Activated CD4-positive, CD25-positive, alpha-beta regulatory T cell (primary cell): Measurements from ENCODE around the gene LTC4S.
"Not testable (repeated sequence)": the region's sequence is repeated elsewhere in the genome, so short reads cannot be mapped to it uniquely, and the experiment has no call there.

Experiments
- DNase-seq, 4 experiments: peaks; one replicate each; lab custom pipeline; 2025; lab: John Stamatoyannopoulos, UW

LTC4S gene

GRCh38 chr5:179769271-179769670 lies 24.5 kb upstream of the LTC4S start:
- DNase-seq: no peak

GRCh38 chr5:179769796-179770195 lies 24.0 kb upstream of the LTC4S start:
- no peak for DNase-seq

- DNase-seq: no peak
Measured at GRCh38 chr5:179771311-179771895, 22.4 kb upstream of the LTC4S start.

- DNase-seq: no peak
Measured at GRCh38 chr5:179772351-179772750, 21.4 kb upstream of the LTC4S start.

GRCh38 chr5:179773686-179774040 lies 20.1 kb upstream of the LTC4S start:
- no peak for DNase-seq

GRCh38 chr5:179774442-179774841 lies 19.3 kb upstream of the LTC4S start:
- DNase-seq: no peak

- DNase-seq: no peak
Measured at GRCh38 chr5:179776411-179776938, 17.3 kb upstream of the LTC4S start.

GRCh38 chr5:179777456-179777855 lies 16.3 kb upstream of the LTC4S start:
- DNase-seq: no peak

- DNase-seq: no peak
Measured at GRCh38 chr5:179777909-179778308, 15.9 kb upstream of the LTC4S start.

GRCh38 chr5:179778591-179778990 lies 15.2 kb upstream of the LTC4S start:
- no peak for DNase-seq

GRCh38 chr5:179779826-179780225 lies 14.0 kb upstream of the LTC4S start:
- no peak for DNase-seq

GRCh38 chr5:179780362-179780761 lies 13.4 kb upstream of the LTC4S start:
- DNase-seq: no peak

- DNase-seq: no peak
Measured at GRCh38 chr5:179781846-179782245, 11.9 kb upstream of the LTC4S start.

- no peak for DNase-seq
Measured at GRCh38 chr5:179783128-179783527, 10.7 kb upstream of the LTC4S start.

GRCh38 chr5:179786861-179787260 lies 6.9 kb upstream of the LTC4S start:
- no peak for DNase-seq

- no peak for DNase-seq
Measured at GRCh38 chr5:179788193-179788854, 5.5 kb upstream of the LTC4S start.

- DNase-seq: not testable (repeated sequence)
Measured at GRCh38 chr5:179789278-179789677, 4.5 kb upstream of the LTC4S start.

GRCh38 chr5:179791881-179792611 lies 1.7 kb upstream of the LTC4S start:
- no peak for DNase-seq

GRCh38 chr5:179792612-179793467 lies 946 bp upstream of the LTC4S start:
- DNase-seq: no peak

- DNase-seq: no peak
Measured at GRCh38 chr5:179794171-179794570, 385 bp downstream of the LTC4S start.

- DNase-seq: no peak
Measured at GRCh38 chr5:179794575-179794974, 789 bp downstream of the LTC4S start.
